HG03442 (cell line): ENCODE results near the gene KRTAP12-1.
"Not testable (repeated sequence)": the region's sequence is repeated elsewhere in the genome, so short reads cannot be mapped to it uniquely, and the experiment has no call there.

ENCODE experiments used
- ATAC-seq: cut with Tn5 transposase; IDR thresholded peaks from one replicate; pipeline ENCODE4 v1.9.1; 2021; ENCODE audit warnings: mild to moderate bottlenecking, moderate library complexity; ENCODE audit not compliant: unreplicated experiment

The KRTAP12-1 gene

DNA sequence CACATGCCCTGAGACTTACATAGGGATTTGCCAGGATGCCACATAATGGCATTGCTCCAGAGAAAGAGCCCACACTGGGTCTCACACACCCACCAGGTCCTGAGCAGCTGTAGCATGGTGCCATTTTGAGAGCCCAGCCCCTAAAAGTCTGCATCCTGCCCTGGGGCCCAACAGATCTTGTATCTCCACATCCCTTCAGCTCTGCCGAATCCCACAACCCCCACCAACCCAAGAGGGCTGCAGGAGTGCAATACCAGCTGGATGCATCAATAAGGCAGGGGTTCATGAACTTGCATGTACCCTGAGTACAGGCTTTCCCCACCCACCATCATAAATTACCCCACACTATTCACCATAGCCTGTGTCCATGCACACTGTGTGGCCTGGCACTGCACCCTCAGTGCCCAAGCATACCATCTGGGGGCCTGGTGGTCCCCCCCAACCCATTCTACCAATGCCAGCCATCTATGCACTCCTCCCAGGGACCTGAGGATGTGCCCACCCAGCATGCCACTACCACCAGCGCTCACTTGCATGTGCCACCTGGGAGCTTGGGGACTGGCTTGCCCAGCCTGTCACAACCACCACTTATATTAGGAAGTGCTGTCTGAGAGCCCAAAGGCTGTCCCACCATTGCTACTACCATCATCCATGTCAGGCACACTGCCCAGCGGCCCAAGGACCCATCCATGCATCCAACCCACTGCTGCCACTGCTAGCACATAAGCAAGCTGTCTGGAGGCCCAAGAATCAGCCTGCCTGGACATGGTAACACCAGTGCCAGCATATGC lies 11.1 kb downstream of the KRTAP12-1 start:
- ATAC-seq = no peak

DNA sequence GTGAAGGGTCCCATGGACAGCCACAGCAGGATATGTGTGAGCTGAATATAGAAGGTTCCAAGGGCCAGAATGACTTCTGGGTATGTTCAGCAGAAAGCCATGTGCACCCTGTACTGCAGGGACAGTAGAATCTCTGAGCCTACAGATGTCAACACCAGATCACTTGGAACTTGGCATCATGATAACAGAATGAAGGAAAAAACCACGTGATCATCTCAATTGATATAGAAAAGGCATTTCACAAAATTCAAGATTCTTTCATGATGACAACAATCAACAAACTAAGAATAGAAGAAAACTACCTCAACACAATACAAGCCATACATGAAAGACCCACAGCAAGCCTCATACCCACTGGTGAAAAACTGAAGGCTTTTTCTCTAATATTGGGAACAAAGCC lies 14.4 kb downstream of the KRTAP12-1 start:
- ATAC-seq = no peak

DNA sequence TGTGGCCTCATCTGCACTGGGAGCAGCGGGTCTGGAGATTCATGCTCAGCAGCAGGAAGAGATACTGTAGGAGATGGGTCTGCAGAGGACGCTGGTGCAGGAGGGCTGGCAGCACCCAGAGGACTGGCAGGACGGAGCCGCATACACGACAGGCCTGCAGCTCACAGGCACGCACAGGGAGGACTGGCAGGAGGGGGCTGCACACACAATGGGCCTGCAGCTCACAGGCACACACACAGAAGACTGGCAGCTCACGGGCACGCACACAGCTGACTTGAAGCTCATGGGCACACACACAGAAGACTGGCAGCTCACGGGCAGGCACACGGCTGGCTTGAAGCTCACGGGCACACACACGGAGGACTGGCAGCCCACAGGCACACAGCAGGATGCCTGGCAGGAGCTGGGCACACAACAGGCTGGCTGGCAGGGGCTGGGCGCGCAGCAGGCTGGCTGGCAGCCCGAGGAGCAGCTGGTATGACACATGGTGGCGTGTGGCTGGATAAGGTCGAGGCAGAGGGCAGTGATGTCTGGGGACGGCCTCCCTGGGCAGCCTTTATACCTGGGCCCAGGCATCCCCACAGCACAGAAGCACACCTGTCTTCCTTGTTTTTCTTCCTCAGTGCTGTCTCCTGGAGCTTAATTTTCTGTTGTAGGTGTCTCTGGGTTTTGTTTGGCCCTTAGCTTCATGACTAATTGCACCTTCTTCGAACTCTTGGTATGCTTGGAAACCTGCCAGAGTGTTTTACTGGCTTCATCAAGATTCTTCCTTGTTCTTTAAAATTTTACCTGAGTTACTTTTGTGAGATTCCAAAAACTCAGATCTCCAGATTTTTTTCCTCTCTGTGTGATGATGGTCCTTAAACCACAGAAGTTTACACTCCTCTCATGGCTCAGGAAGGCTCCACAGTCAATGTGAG lies 15.3 kb downstream of the KRTAP12-1 start, which contains the start of gene KRTAP12-2:
Gene KRTAP12-2, minus strand, starts transcription at position 527 of the 920 bp plus-strand sequence. Its CDS starts 41 bp downstream, at position 486.
- ATAC-seq = no peak

DNA sequence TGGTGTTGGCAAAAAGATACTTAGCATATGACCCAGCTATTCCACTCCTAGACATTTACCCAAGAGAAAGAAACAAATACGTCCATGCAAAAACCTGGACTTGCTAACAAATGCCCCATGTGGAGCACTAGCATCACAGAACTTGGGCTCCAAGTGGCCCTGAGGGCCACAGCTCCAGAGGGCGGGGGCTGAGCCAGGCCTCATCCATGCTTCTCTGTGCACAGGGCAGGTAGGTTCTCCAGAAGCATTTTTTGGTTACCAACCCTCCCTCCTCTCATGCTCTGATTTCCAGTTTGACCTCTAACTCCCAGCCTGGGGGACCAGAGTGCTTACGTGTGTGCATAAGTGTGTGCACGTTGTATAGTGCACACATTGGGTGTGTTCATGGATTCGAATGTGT lies 17.3 kb downstream of the KRTAP12-1 start:
- no peak for ATAC-seq

DNA sequence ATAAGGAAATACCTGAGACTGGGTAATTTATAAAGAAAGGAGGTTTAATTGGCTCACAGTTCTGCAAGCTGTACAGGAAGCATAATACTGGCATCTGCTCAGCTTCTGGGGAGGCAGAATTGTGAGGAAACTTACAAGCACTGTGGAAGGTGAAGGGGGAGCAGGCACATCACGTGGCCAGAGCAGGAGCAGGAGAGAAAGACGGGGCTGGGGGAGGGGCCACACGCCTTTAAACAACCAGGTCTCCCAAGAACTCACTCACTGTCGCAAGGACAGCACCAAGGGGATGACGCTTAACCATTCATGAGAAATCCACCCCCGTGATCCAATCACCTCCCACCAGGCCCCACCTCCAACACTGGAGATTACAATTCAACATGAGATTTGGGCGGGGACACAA lies 20.4 kb downstream of the KRTAP12-1 start:
- ATAC-seq = not testable (repeated sequence)

DNA sequence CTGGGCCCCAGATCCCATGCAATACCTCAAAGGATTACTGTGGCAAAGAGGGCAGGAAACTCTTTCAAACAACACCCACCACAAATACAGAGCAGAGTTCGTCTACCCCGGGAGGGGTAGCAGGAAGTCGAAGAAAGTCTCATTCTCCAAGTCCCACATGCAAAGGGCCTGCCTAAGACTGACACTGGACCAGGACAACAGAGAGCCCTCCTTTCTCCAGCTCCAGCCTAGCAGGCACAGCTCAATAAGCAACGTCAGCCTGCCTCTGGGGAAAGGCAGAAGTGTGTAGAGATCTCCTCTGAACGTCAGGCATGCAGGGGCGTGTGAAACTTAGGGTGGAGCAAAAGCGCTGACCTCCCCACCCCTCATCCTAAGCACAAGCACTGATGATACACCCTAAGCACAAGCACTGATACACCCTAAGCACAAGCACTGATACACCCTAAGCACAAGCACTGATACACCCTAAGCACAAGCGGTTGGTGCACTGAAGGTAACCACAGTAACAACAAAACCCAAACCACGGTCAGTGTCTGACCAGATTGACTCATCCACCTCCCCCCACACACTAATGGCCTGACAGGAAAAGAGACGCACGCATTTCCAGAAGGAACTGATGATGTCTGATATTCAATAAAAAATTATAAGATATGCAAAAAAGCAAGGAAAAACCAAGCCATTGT lies 22.9 kb downstream of the KRTAP12-1 start:
- ATAC-seq = no peak

DNA sequence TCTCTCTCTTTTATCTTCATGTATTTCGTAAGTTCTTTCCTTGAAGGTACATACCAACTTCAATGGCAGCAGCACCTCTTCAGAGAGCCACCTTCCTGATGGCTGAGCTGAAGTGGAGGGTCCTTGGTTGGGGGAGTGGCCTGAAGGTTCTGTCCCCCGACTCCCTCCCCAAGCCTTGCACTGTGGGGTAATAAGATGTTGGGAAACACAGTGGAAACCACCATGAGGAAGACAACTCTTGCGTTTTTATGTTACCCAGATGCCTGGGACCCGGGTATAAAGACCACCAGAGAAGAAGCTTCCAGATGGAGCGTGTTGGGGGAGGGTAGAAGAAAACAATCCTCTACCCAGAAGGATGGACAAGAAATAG lies 23.4 kb downstream of the KRTAP12-1 start:
- no peak for ATAC-seq

DNA sequence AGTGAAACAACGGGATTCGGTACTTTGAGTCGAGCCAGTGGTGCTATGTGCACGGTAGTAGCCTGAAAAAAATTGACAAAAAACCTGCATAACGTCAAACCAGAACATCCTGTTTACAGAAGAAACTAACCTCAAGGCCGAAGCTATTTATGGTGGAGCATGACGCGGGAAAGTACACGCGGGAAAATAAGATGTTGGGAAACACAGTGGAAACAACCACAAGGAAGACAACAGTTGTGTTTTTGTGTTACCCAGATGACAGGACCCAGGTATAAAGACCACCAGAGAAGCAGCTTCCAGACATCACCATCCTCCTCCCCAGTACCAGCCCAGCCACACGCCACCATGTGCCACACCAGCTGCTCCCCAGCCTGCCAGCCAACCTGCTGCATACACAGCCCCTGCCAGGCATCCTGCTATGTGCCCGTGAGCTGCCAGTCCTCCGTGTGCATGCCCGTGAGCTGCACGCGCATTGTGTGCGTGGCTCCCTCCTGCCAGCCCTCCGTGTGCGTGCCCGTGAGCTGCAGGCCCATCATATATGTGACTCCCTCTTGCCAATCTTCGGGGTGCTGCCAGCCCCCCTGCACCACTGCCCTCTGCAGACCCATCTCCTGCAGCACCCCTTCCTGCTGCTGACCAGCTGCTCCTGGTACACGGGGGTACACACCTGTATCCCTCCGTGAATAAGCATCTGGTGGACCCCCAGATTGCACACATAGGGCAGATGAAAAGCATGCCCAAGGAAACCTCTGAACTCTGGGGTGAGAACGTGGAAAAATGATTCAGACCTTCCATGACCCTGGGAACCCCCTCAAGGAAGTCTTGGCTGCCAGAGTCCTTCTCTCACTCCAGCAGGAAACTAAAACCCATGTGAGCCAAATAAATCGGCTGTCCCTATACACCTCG lies 24.1 kb downstream of the KRTAP12-1 start, which contains the start of gene KRTAP12-3:
Gene KRTAP12-3, plus strand, starts transcription at position 298 of the 906 bp plus-strand sequence. Its CDS starts 48 bp downstream, at position 346.
- no peak for ATAC-seq

DNA sequence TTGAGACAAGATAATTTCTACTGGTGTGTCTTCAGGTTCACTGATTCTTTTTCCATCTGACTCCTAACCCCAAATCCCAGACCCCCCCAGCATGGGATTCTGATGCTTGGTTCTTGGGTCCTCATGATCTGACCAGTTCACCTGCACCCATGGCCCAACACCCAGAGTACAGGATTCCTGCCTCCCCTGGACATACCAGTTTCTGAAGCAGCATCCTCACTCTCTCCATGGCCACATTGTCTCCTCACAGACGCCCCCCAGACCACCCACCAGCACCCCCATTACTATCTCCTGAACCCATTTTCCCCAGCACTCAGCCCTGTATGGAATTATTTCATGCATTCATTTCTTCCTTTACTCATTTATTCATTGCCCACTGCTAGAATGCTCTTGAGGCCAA lies 25.1 kb downstream of the KRTAP12-1 start:
- ATAC-seq = no peak

DNA sequence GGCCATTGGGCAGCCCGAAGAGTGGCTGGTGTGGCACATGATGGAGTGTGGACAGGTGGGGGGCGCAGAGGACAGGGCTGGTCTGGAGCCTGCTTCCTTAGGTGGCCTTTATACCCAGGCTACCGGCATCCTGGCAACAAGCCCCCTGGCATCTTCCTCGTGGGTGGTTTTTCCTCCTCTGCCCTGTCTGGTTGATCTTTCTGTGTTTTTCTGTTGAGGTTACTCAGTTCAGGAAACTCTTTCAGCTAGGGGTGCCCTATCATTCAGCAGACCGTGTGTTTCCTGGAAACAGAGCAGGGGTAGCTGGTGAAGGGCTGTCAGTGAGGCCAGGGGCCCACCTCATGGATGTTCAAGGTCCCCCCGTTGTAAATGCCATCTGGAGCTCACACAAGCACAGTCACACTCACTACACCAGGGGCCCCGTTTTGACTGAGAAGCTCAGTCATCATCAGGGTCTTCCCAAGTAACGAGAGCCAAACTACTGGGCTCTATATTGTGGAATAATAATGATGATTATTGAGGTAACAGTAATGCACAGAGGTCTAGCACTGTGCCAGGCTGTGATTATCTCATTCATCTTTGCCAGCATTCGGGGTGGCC lies 27.3 kb downstream of the KRTAP12-1 start, which contains the start of gene KRTAP12-4:
Gene KRTAP12-4, minus strand, starts transcription at position 84 of the 600 bp plus-strand sequence. Its CDS starts 45 bp downstream, at position 39.
- ATAC-seq = no peak

DNA sequence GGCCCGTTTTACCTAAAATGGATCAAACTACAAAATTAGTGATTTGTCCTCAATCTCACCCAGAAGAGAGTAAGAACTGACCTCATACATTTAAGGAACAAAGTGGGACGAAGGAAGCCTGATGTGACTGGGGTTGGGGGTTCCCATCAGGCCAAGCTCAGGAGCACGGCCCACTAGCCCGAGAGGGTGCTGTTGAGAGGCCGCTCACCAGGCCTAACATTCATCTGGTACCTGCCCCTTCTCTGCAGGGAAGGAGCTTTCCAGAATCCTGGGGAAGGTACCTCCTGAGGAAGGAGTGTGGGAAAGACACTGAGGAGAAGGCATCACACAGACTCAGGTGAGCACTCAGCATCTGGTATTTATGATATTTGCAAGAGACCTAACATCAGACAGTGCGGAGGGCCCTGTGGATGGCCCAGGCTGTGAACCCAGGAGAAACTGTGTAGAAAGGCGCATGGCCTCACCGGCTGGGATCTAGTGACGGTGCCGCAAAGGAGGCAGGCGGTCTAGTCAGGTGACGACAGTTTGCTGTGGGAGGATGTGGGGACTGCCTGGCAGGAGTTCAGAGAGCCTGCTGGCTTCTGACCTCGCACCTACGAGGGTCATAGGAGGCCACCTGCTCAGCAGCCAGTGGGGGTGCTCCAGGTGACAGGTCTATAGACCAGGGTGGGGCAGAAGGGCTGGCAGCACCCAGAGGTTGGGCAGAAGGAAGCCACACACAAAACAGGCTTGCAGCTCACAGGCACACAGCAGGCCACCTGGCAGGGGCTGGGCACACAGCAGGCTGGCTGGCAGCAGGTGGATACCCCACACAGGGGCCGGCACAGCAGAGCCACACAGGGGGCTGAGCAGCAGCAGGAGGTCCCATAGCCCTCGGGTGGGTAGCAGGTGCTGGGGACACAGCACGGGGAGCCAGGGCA lies 28.0 kb downstream of the KRTAP12-1 start:
- no peak for ATAC-seq

DNA sequence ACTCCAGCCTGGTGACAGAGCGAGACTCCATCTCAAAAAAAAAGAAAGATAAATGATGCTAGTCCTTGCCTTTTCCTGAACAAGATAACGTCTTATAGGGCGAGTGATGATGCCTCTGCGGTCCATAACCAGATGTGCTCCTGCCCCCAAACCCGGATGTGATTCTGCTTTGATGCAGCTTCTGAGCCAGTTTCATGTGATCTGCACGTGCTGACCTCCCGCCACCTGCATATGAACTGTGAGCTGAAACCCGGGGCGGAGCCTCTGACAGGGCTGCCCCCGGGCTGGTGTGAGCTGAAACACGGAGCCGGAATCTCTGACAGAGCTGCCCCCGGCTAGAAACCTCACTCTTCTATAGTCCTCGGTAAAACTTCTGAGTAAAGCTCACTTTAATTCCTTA lies 28.8 kb downstream of the KRTAP12-1 start:
- ATAC-seq = no peak

DNA sequence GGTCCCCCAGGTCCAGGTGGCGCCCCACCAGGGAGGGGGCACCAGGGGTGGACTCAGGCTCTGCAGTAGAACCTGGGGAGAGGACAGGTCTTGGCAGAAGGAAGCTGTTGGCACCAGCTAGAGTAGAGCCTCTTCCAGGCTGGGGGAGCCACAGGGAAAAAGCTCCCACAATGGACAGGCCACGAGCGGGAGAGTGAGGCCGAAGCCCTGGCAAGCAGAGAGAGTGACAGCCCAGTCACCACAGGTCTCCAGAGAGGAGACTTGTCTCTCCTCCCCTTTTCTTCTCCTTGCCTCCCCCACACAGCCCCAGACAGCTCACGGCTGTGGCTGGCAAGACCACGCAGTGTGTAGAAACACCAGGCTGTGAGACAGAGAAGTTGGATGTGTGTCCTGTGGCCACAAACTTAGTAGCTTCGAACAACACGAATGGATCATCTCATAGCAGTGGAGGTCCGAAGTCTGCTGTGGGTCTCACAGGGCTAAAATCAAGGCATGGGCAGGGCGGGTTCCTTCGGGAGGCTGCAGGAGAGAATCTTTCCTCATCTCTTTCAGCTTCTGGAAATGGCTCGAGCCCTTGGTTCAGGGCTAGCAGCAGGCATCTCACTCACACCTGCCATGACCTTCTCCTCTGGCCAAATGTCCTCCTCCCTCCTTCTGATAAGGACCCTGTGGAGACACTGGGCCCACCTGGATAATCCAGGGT lies 30.8 kb downstream of the KRTAP12-1 start:
- no peak for ATAC-seq

DNA sequence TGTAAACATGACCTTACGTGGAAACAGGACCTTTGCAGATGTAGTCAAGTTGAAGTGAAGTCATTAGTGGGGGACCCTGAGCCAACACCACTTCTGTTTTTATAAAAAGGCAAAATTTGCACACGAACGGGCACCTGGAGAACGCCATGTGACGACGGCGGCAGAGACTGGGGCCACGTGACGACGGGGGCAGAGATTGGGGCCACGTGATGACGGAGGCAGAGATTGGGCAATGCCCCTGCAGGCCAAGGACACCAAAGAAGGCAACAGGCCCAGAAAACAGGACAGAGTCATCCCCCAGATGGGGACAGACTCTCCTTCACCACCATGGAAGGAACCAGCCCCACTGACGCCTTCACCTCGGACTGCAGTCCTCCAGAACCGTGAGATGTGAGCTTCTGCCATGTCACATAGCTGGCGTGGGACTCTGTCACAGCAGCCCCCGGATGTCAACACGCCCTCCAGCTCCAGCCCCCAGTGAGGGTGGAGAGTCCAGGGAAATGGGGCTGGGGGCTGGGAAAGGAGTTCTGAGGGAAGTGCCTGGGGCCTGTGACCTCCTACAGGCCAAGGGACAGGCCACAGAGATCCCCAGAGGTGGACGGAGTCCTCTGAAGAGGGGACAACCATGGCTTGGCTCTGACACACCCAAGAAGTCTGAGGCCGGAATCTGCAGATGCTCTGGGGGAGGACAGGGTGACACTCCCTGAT lies 31.5 kb downstream of the KRTAP12-1 start:
- ATAC-seq = no peak

DNA sequence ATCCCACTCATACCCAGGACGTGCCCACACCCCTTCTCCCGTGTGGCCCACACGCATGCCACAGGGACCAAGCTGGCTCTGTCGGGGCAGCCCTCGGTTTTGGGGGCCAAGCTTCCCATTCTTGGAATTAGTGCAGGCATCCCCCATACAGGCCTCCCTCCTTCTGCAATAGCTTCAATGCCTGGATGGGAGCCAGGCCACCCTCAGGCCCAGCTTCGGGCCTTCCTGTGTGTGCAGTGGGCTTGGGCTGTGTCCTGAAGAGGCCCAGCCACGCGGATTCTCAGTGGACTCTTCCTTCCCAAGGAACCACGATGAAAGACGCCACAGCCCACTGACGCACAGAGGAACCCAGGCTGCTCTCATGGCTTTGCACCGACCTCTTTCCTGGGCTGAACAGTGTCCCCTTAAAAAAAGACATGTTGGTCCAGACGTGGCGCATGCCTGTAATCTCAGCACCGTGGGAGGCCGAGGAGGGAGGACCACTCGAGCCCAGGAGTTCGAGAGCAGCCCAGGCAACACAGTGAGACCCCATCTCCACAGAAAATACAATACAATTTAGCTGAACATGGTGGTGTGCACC lies 32.4 kb downstream of the KRTAP12-1 start:
- ATAC-seq = no peak

DNA sequence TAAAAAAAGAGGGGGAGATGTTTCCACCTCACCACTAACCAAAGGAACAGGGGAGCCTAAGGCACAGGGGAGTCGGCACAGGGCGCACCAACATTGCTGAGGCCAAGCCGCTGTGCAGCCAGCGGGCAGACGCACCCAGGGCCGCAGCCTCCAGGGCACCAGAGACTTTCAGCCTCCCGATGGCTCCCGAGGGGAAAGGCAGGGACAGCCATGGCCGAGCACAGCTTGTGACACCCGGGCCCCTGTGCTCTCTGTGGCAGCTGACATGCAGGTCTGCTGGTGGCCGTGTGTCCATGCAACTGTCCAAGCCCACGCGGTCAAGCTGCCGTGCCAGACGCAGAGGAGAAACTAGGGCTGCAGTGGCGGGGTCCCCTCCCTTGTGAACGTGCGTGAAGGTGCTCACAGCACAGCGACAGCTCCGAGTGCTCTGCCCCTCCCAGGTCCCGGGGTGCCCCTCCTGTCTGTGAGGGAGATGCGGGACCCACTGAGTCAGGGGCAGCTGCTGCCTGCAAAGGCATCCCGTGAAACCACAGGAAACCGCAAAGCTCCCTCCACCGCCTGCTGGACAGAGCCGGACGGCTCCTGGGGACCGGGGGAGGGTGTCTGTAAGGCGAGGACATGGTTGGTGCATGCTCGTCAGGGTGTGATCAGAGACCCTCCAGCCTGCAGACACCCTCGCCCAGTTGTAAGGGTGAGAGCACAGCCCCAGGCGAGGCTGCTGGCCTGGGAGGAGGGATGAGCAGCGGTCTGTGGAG lies 33.2 kb downstream of the KRTAP12-1 start:
- no peak for ATAC-seq
